Measurements from ENCODE around the gene ASF1B.

Gene ASF1B

GRCh38 chr19:14081797-14082674 lies 54.4 kb downstream of the ASF1B start:
- TF ChIP-seq EZH2phosphoT487 (IDR thresholded peaks at IDR 0.05; ENCODE audit: borderline replicate concordance, low read length): no peak
- TF ChIP-seq, protein P1, sequence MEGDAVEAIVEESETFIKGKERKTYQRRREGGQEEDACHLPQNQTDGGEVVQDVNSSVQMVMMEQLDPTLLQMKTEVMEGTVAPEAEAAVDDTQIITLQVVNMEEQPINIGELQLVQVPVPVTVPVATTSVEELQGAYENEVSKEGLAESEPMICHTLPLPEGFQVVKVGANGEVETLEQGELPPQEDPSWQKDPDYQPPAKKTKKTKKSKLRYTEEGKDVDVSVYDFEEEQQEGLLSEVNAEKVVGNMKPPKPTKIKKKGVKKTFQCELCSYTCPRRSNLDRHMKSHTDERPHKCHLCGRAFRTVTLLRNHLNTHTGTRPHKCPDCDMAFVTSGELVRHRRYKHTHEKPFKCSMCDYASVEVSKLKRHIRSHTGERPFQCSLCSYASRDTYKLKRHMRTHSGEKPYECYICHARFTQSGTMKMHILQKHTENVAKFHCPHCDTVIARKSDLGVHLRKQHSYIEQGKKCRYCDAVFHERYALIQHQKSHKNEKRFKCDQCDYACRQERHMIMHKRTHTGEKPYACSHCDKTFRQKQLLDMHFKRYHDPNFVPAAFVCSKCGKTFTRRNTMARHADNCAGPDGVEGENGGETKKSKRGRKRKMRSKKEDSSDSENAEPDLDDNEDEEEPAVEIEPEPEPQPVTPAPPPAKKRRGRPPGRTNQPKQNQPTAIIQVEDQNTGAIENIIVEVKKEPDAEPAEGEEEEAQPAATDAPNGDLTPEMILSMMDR (IDR thresholded peaks at IDR 0.05; ENCODE audit: low read depth, low read length, poor library complexity, severe bottlenecking): no peak
- 0 out of 2 replicates have a peak, but pooled peaks cover 4% of the 10 kb centered on the region for H3K79me2 ChIP-seq (ENCODE audit: control insufficient read depth, low read length)
- H3F3A ChIP-seq (ENCODE audit: control insufficient read depth, insufficient read depth): 0 out of 2 replicates have a peak, but pooled peaks cover 2% of the 10 kb centered on the region
- peak overlapping the region; percentile 96 for H3K4me2 ChIP-seq (ENCODE audit: low read length)
- peaks cover 16% of the 10 kb centered on the region for H3K4me1 ChIP-seq (ENCODE audit: control insufficient read depth, low read length)
- H3K27ac ChIP-seq (ENCODE audit: low read depth, low read length): no peak overlapping the region
- no peaks in the 10 kb centered on the region for H3K9me3 ChIP-seq (ENCODE audit: control insufficient read depth, insufficient read depth, low read length)
- peak overlapping the region; percentile 86 for H3K4me3 ChIP-seq (ENCODE audit: low read length)
- no peaks in the 10 kb centered on the region for H3K9me2 ChIP-seq (replicated peaks; ENCODE audit: control insufficient read depth, low read length)
- no peaks in the 10 kb centered on the region for H3K27me3 ChIP-seq (ENCODE audit: control insufficient read depth, low read length)
- H3K36me3 ChIP-seq (ENCODE audit: control insufficient read depth, low read length): peaks cover 12% of the 10 kb centered on the region
- no peaks in the 10 kb centered on the region for H4K20me1 ChIP-seq (ENCODE audit: control insufficient read depth, insufficient read depth, low read depth, low read length)

DNA sequence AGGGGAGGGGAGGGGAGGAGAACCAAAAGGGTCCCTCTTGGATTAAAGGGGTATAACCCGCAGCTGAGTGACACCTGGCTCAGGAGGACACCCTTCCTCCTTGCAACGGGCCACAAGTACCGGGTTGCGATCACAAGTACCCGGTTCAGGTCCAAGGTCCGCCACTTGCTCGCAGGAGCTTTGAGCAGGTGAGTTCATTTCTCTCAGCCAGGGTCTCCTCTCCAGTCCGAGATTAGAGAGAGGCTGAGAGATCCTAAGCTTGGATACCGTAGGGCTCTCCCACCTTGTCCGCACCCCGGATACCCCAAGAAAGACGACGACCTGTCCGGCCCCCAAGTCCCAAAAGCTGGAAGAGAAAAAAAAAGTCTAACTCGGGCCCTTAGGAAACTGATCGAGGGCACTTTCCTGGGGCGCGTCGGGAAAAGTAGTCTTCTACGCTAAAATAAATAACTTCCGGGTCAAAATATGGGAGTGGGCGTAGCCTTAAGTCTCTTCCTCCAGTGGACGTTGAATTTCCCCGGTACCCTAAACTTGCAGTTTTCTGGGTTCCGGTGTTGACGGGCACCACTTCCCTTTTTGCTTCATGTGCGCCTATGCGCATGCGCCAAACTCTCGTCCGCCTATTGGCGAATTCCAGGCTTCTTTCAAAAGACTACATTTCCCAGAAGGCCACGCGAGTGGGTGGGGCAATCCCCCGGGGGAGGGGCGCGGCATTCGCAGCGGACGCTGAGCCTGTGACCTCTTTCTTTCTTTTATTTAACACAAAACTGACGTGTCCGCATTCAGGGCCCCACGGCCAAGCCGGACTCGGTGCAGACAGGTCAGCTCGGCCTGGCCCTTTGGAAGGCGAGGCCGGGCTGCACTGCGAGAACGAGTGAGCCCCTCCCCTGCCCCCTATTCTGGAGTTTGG lies 55.2 kb downstream of the ASF1B start:
- Histone ChIP-seq H3K4me2 (ENCODE audit: low read length) (peak overlapping the region; percentile 96), H3K9me2 (replicated peaks; ENCODE audit: control insufficient read depth, low read length) (no peaks in the 10 kb centered on the region), H3K27me3 (ENCODE audit: control insufficient read depth, low read length) (no peaks in the 10 kb centered on the region), H3F3A (ENCODE audit: control insufficient read depth, insufficient read depth) (0 out of 2 replicates have a peak, but pooled peaks cover 2% of the 10 kb centered on the region), H4K20me1 (ENCODE audit: control insufficient read depth, insufficient read depth, low read depth, low read length) (no peaks in the 10 kb centered on the region), H3K9me3 (ENCODE audit: control insufficient read depth, insufficient read depth, low read length) (no peaks in the 10 kb centered on the region), H3K4me3 (ENCODE audit: low read length) (peak overlapping the region; percentile 86), H3K27ac (ENCODE audit: low read depth, low read length) (peak overlapping the region; percentile 44), H3K4me1 (ENCODE audit: control insufficient read depth, low read length) (peaks cover 16% of the 10 kb centered on the region), H3K79me2 (ENCODE audit: control insufficient read depth, low read length) (0 out of 2 replicates have a peak, but pooled peaks cover 4% of the 10 kb centered on the region), H3K36me3 (ENCODE audit: control insufficient read depth, low read length) (peaks cover 4% of the 10 kb centered on the region)
- TF ChIP-seq, protein P1 (IDR thresholded peaks at IDR 0.05; ENCODE audit: low read depth, low read length, poor library complexity, severe bottlenecking): no peak
- TF ChIP-seq EZH2phosphoT487 (IDR thresholded peaks at IDR 0.05; ENCODE audit: borderline replicate concordance, low read length): no peak

DNA sequence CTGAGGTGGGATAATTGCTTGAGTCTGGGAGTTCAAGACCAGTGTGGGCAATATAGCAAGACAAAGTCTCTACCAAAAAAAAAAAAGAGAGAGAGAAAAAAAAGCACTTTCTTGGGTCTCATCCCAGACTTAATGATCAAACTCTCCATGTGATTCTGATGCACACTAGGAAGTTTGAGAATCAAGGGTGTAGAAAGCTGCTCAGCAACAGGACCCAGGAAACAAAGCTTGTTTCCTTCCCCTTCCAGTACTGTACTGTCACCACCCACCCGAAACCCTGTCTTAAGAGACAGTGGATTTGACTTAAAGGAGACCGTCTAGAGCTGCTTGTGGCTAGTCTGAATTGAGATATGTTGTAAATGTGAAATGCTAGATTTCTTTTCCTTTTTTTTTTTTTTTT lies 58.0 kb downstream of the ASF1B start:
- H3F3A ChIP-seq (ENCODE audit: control insufficient read depth, insufficient read depth): 0 out of 2 replicates have a peak, but pooled peaks cover 2% of the 10 kb centered on the region
- peaks cover 11% of the 10 kb centered on the region for H3K27me3 ChIP-seq (ENCODE audit: control insufficient read depth, low read length)
- H3K79me2 ChIP-seq (ENCODE audit: control insufficient read depth, low read length): 0 out of 2 replicates have a peak, but pooled peaks cover 4% of the 10 kb centered on the region
- no peak overlapping the region for H3K4me3 ChIP-seq (ENCODE audit: low read length)
- no peaks in the 10 kb centered on the region for H3K9me3 ChIP-seq (ENCODE audit: control insufficient read depth, insufficient read depth, low read length)
- H4K20me1 ChIP-seq (ENCODE audit: control insufficient read depth, insufficient read depth, low read depth, low read length): no peaks in the 10 kb centered on the region
- TF ChIP-seq, protein P1 (IDR thresholded peaks at IDR 0.05; ENCODE audit: low read depth, low read length, poor library complexity, severe bottlenecking): no peak
- no peak for TF ChIP-seq EZH2phosphoT487 (IDR thresholded peaks at IDR 0.05; ENCODE audit: borderline replicate concordance, low read length)
- H3K4me2 ChIP-seq (ENCODE audit: low read length): no peak overlapping the region
- H3K36me3 ChIP-seq (ENCODE audit: control insufficient read depth, low read length): no peaks in the 10 kb centered on the region
- H3K9me2 ChIP-seq (replicated peaks; ENCODE audit: control insufficient read depth, low read length): no peaks in the 10 kb centered on the region
- peaks cover 35% of the 10 kb centered on the region for H3K4me1 ChIP-seq (ENCODE audit: control insufficient read depth, low read length)
- H3K27ac ChIP-seq (ENCODE audit: low read depth, low read length): no peak overlapping the region

All from DOHH2 (cell line).